Smooth muscle cell (in vitro differentiated cells): ENCODE measurements around the gene E2F1. TPM values are rescaled to one million over a fixed set of nuclear protein-coding genes. Genes with fewer than 3 reads are reported as not detected.

ENCODE experiments used
- DNase-seq: peaks from one replicate; lab custom pipeline; 2025; ENCODE audit not compliant: unreplicated experiment; lab: John Stamatoyannopoulos, UW
- H2AFZ ChIP-seq: fragments of 200-600 bp; sonication (generic); 2 replicates; pipeline ENCODE4 v1.6.0; 2016; ENCODE audit warnings: antibody characterized with exemption, low read depth, mild to moderate bottlenecking
- H3F3A ChIP-seq: fragments of 200-600 bp; sonication (generic); 2 replicates; pipeline ENCODE4 v1.6.0; 2017; ENCODE audit warnings: antibody characterized with exemption, low read depth
- H3K27ac ChIP-seq: fragments of 200-600 bp; sonication (generic); 2 replicates; pipeline ENCODE4 v1.5.1; 2016; ENCODE audit warnings: low read depth, mild to moderate bottlenecking
- H3K27me3 ChIP-seq: fragments of 200-600 bp; sonication (generic); 2 replicates; pipeline ENCODE4 v1.6.1; 2016; ENCODE audit warnings: low read depth, mild to moderate bottlenecking
- H3K36me3 ChIP-seq: fragments of 200-600 bp; sonication (generic); 2 replicates; pipeline ENCODE4 v1.5.1; 2016; ENCODE audit warnings: low read depth
- H3K4me1 ChIP-seq: fragments of 200-600 bp; sonication (generic); 2 replicates; pipeline ENCODE4 v1.5.1; 2016; ENCODE audit warnings: low read depth
- H3K4me2 ChIP-seq: fragments of 200-600 bp; sonication (generic); 2 replicates; pipeline ENCODE4 v1.6.0; 2016; ENCODE audit warnings: mild to moderate bottlenecking
- H3K4me3 ChIP-seq: fragments of 200-600 bp; sonication (generic); 2 replicates; pipeline ENCODE4 v1.5.1; 2016; ENCODE audit warnings: mild to moderate bottlenecking
- H3K79me2 ChIP-seq: fragments of 200-600 bp; sonication (generic); 2 replicates; pipeline ENCODE4 v1.6.0; 2016; ENCODE audit warnings: low read depth, mild to moderate bottlenecking
- H3K9ac ChIP-seq: fragments of 200-600 bp; sonication (generic); 2 replicates; pipeline ENCODE4 v1.6.0; 2016; ENCODE audit warnings: low read depth
- H3K9me3 ChIP-seq: fragments of 200-600 bp; sonication (generic); replicated peaks from 2 replicates; pipeline ENCODE4 v1.5.1; 2016; ENCODE audit warnings: low read depth
- H4K20me1 ChIP-seq: fragments of 200-600 bp; sonication (generic); 2 replicates; pipeline ENCODE4 v1.6.0; 2016; ENCODE audit warnings: low read depth
- WGBS: methylation state at CpG from one replicate; pipeline ENCODE4 v1.1.7; 2016; ENCODE audit warnings: low lambda C conversion rate; 5-methylcytosine and 5-hydroxymethylcytosine counted together
- polyA plus RNA-seq: library from polyadenylated mRNA; unstranded; fragments of >200 nt; fragmentation: Nextera tagmentation; extraction: Ambion mirVana; gene quantifications from 2 replicates; pipeline ENCODE4 v1.2.1, GENCODE V29; 2016
- total RNA-seq: library from RNA; depleted of rRNA; stranded (reverse); fragments of >200 nt; gene quantifications from 2 replicates; pipeline ENCODE4 v1.2.3, GENCODE V29; 2014
- TF ChIP-seq, protein P1 (sequence below): fragments of 200-600 bp; sonication (generic); IDR thresholded peaks from 2 replicates; pipeline ENCODE4 v1.5.1; 2017; ENCODE audit warnings: borderline replicate concordance, mild to moderate bottlenecking, antibody characterized with exemption; ENCODE audit not compliant: insufficient read depth, poor library complexity, severe bottlenecking

E2F1 gene
- total and polyA plus RNA-seq, 2 experiments from 2014 or later, result 5.0 to 19.4 TPM

DNA sequence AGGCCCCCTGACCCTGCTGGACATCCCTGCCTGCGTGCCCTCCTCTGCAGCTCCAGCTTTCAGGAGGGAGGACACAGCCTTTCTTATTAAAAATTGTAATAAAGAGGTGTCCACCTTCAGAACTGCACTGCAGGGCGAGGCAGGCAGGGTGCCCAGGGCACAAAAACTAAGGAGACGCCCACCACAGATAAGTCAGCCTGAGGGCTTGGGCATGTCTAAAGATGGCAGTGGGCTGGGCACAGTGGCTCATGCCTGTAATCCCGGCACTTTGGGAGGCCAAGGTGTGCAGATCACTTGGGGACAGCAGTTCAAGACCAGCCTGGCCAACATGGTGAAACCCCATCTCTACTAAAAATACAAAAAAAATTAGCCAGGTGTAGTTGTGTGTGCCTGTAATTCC is 31.0 kb downstream of the E2F1 start:
- WGBS, result 87% methylated on average over 4 of the region's 4 CpGs
- no peak overlapping the region for H3K27ac ChIP-seq

DNA sequence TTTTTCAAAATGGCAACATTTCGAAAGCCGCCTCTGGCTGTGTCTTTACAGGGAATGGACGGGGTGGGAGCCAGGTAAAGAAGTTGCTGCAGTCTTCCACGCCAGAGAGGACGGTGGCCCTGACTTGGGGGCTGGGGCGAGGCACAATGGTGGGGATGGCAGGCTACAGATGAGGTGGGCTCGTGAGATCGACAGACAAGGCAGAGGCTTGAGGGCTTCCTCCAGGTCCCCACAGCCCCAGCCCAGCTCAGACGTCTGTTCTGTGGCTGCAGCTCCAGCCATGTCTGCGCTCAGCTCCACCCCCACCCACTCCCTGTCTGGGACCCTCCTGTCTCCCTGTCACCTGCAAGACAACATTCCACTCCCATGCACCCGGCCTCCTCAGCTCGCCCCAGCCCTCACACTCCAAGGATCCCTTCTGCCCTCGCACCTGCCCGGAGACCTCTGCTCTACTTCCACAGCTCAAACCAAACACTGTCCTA is 31.5 kb downstream of the E2F1 start:
- Histone ChIP-seq H3K4me3 (no peak overlapping the region), H3K27me3 (no peaks in the 10 kb centered on the region), H3K4me2 (no peak overlapping the region), H3K4me1 (no peaks in the 10 kb centered on the region), H3F3A (peaks cover 7% of the 10 kb centered on the region), H3K27ac (no peak overlapping the region), H4K20me1 (no peaks in the 10 kb centered on the region), H3K9me3 (no peaks in the 10 kb centered on the region), H2AFZ (no peak overlapping the region), H3K9ac (no peak overlapping the region), H3K36me3 (peaks cover 6% of the 10 kb centered on the region), H3K79me2 (no peaks in the 10 kb centered on the region)
- 86% methylated on average over 14 of the region's 14 CpGs for WGBS
- TF ChIP-seq, protein P1, sequence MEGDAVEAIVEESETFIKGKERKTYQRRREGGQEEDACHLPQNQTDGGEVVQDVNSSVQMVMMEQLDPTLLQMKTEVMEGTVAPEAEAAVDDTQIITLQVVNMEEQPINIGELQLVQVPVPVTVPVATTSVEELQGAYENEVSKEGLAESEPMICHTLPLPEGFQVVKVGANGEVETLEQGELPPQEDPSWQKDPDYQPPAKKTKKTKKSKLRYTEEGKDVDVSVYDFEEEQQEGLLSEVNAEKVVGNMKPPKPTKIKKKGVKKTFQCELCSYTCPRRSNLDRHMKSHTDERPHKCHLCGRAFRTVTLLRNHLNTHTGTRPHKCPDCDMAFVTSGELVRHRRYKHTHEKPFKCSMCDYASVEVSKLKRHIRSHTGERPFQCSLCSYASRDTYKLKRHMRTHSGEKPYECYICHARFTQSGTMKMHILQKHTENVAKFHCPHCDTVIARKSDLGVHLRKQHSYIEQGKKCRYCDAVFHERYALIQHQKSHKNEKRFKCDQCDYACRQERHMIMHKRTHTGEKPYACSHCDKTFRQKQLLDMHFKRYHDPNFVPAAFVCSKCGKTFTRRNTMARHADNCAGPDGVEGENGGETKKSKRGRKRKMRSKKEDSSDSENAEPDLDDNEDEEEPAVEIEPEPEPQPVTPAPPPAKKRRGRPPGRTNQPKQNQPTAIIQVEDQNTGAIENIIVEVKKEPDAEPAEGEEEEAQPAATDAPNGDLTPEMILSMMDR, result no peak
- no peak for DNase-seq

More for the DNA sequence above, 31.0 kb downstream of the E2F1 start:
- H3K4me3 ChIP-seq, result no peak overlapping the region
- DNase-seq, result no peak
- H2AFZ ChIP-seq, result no peak overlapping the region
- H4K20me1 ChIP-seq, result no peaks in the 10 kb centered on the region
- TF ChIP-seq, protein P1, result no peak
- H3K36me3 ChIP-seq, result peaks cover 6% of the 10 kb centered on the region
- no peaks in the 10 kb centered on the region for H3K4me1 ChIP-seq
- peaks cover 7% of the 10 kb centered on the region for H3F3A ChIP-seq
- H3K4me2 ChIP-seq, result no peak overlapping the region
- no peaks in the 10 kb centered on the region for H3K27me3 ChIP-seq
- no peaks in the 10 kb centered on the region for H3K9me3 ChIP-seq
- no peak overlapping the region for H3K9ac ChIP-seq
- no peaks in the 10 kb centered on the region for H3K79me2 ChIP-seq

DNA sequence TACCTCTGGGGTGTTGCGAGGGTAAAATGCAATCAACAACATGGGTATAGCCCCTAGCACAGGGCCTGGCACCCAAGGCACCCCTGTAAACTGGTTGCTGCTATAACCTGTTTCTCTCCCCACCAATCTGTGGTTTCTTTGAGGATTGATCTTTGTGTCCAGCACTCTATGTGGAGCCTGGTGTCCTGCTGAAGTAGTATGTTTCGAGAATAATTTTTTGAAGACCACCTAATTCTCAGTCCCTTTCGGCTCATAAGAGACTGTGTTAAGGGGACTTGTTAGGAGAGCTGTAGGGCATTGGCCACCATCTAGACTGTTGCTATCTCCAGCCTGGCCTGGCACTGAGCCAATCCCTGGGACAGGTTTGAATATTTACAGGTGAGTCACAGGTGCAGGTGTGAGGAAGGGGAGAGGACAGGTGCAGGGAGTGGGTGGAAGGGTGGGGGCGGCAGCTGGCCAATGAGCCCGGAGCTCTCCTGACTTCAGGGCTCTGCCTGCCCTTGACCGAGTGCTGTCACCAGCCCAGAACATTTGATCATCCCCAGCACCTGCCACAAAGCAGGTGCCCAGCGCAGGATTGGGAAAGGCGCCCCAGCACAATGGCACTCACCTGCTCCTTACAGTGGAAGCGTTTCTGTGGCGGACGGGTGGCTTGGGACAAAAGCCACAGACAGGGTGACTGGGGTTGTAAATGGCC is 32.1 kb downstream of the E2F1 start:
- no peaks in the 10 kb centered on the region for H3K9me3 ChIP-seq
- H3K36me3 ChIP-seq, result peaks cover 6% of the 10 kb centered on the region
- no peak overlapping the region for H2AFZ ChIP-seq
- peaks cover 7% of the 10 kb centered on the region for H3F3A ChIP-seq
- no peak overlapping the region for H3K27ac ChIP-seq
- TF ChIP-seq, protein P1, result no peak
- 91% methylated on average over 11 of the region's 11 CpGs for WGBS
- H3K27me3 ChIP-seq, result no peaks in the 10 kb centered on the region
- no peaks in the 10 kb centered on the region for H3K4me1 ChIP-seq
- DNase-seq, result no peak
- no peak overlapping the region for H3K4me3 ChIP-seq
- no peaks in the 10 kb centered on the region for H3K79me2 ChIP-seq
- H3K4me2 ChIP-seq, result no peak overlapping the region
- H3K9ac ChIP-seq, result no peak overlapping the region
- H4K20me1 ChIP-seq, result peaks cover 2% of the 10 kb centered on the region
